Keratinocyte (primary cell): ENCODE data around the gene RFTN1. TPM values are rescaled to one million over a fixed set of nuclear protein-coding genes. Genes with fewer than 3 reads are reported as not detected.

ENCODE experiments used
- DNase-seq: peaks from one replicate; pipeline ENCODE4 v3.0.0-alpha.2; 2011; ENCODE audit warnings: low read depth, missing footprints, low spot score
- FAIRE-seq: peaks from 2 replicates; lab custom pipeline; 2011; peaks lifted over from hg19 to GRCh38; lab: Jason Lieb, UNC
- H2AFZ ChIP-seq: 2 replicates; pipeline ENCODE4 v1.6.0; 2012; ENCODE audit warnings: low read length, control low read depth, inconsistent platforms; ENCODE audit not compliant: control insufficient read depth
- H3K27ac ChIP-seq: 2 replicates; pipeline ENCODE4 v1.5.1; 2011; ENCODE audit warnings: low read length; ENCODE audit not compliant: control insufficient read depth, insufficient read depth
- H3K27me3 ChIP-seq: 3 replicates; pipeline ENCODE4 v1.6.0; 2011; ENCODE audit warnings: low read length; ENCODE audit not compliant: control insufficient read depth, insufficient read depth; ENCODE audit errors: extremely low read depth
- H3K36me3 ChIP-seq, 2 experiments: 2 replicates in 1 of 2; 3 replicates in 1 of 2; pipeline ENCODE4 v1.5.1; 2011; ENCODE audit warnings: low read length in 2 of 2, mild to moderate bottlenecking in 1 of 2; ENCODE audit not compliant: control insufficient read depth in 2 of 2, insufficient read depth in 2 of 2; ENCODE audit errors: extremely low read depth in 1 of 2
- H3K4me1 ChIP-seq: 3 replicates; pipeline ENCODE4 v1.5.1; 2011; ENCODE audit warnings: low read length; ENCODE audit not compliant: control insufficient read depth, insufficient read depth; ENCODE audit errors: extremely low read depth
- H3K4me2 ChIP-seq: 3 replicates; pipeline ENCODE4 v1.6.0; 2011; ENCODE audit warnings: low read depth, low read length; ENCODE audit not compliant: control insufficient read depth, insufficient read depth; ENCODE audit errors: extremely low read depth
- H3K4me3 ChIP-seq, 3 experiments: fragments of 200-600 bp in 1 of 3; sonication (generic) in 1 of 3; 2 replicates in 2 of 3; 3 replicates in 1 of 3; pipeline ENCODE4 v1.5.1; 2011 to 2016; ENCODE audit warnings: low read length in 3 of 3, mild to moderate bottlenecking in 3 of 3, control low read depth in 2 of 3, inconsistent platforms in 1 of 3, low read depth in 1 of 3, mixed read lengths in 1 of 3, mixed run types in 1 of 3, moderate library complexity in 1 of 3; ENCODE audit not compliant: control insufficient read depth in 2 of 3, insufficient read depth in 2 of 3; ENCODE audit errors: extremely low read depth in 1 of 3
- H3K79me2 ChIP-seq: 2 replicates; pipeline ENCODE4 v1.6.0; 2012; ENCODE audit warnings: low read length; ENCODE audit not compliant: control insufficient read depth, insufficient read depth
- H3K9ac ChIP-seq: 3 replicates; pipeline ENCODE4 v1.6.0; 2011; ENCODE audit warnings: low read length; ENCODE audit not compliant: control insufficient read depth, insufficient read depth; ENCODE audit errors: extremely low read depth
- H3K9me1 ChIP-seq: 3 replicates; pipeline ENCODE4 v1.6.0; 2011; ENCODE audit warnings: low read length; ENCODE audit not compliant: control insufficient read depth, insufficient read depth; ENCODE audit errors: extremely low read depth
- H3K9me3 ChIP-seq: 2 replicates; pipeline ENCODE4 v1.5.1; 2012; ENCODE audit warnings: low read depth, low read length; ENCODE audit not compliant: control insufficient read depth
- H4K20me1 ChIP-seq: 3 replicates; pipeline ENCODE4 v1.6.0; 2011; ENCODE audit warnings: low read length; ENCODE audit not compliant: control insufficient read depth, insufficient read depth; ENCODE audit errors: extremely low read depth
- EZH2 ChIP-seq: IDR thresholded peaks from one replicate; pipeline ENCODE4 v1.6.1; 2012; ENCODE audit warnings: inconsistent platforms, mild to moderate bottlenecking, low read length, moderate library complexity
- dilution Hi-C: fragments of 300-500 bp; cut with MboI; formaldehyde crosslinking; loops from one replicate; pipeline ENCODE4 v1.7.0; 2020; ENCODE audit warnings: low sequenced_read_pairs; ENCODE audit not compliant: extremely low pct_ligation_motif_present
- polyA plus RNA-seq, 5 experiments: library from polyadenylated mRNA; depleted of rRNA in 3 of 5; stranded (reverse) in 3 of 5; stranded (forward) in 1 of 5; unstranded in 1 of 5; fragments of >200 nt; gene quantifications; 1 replicate in 1 of 5; 2 replicates in 3 of 5; 3 replicates in 1 of 5; pipeline versions ENCODE4 v1.2.1 to v1.2.3, GENCODE V29; 2011 to 2012; ENCODE audit warnings: missing spikeins in 2 of 5, low read depth in 1 of 5, low replicate concordance in 1 of 5
- TF ChIP-seq, protein P1 (sequence below), 3 experiments: IDR thresholded peaks in 1 of 3; conservative IDR thresholded peaks in 1 of 3; optimal IDR thresholded peaks in 1 of 3; 2 replicates in 2 of 3; 3 replicates in 1 of 3; pipeline versions ENCODE3 to v1.5.1; 2011; ENCODE audit warnings: low read length in 3 of 3, mild to moderate bottlenecking in 3 of 3, moderate library complexity in 2 of 3, control low read depth in 1 of 3, inconsistent platforms in 1 of 3; ENCODE audit not compliant: insufficient read depth in 2 of 3; ENCODE audit errors: extremely low read depth in 1 of 3

Gene RFTN1
- polyA plus RNA-seq, 1 donor (not counting 4 experiments of a cell fraction or from before 2014, with no cell fraction given), result 18.0 TPM

DNA sequence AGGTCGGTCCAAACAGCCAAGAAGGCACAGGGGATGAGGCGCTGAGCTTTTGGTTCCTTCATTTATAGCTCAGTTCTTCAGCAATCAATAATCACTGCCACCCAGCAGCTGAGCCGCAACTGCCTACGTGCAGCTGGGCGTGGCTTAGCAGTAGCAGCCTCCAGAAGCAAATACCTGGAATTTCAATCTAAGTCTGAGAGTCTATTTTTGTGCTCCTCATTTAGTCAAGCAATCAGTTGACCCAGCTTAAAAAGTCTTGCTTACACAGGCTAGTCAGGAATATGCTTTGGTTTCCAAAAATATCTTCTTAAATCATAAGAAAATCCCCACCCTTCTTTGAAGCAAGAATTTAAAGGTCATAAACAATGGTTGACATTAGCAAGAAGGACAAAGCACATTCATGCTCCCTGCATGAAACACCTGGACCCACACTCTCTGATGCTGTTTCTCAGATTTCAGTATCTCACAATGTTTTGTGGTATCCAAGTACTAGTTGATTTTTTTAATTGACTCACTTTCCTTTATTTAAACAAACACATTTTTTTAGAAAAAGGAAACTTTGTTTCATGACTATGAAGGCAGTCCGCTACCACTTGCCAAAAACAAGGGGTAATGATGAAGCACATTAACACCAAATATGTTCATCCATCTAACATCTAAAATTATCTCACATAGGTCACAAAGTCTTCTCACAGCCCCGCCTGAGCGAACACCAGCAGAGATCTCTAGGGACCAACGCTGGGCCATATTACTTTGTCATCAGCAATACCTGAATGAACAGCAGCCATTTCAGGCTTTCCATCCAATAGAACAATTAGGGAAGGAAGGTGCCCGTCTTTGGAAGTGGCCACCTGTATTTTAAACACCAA lies 142.4 kb downstream of the RFTN1 start:
- no peaks in the 10 kb centered on the region for H3K9me3 ChIP-seq
- H3K36me3 ChIP-seq, result peaks cover 1 to 2% of the 10 kb centered on the region in 2 experiments
- no peaks in the 10 kb centered on the region for H3K9me1 ChIP-seq
- no peaks in the 10 kb centered on the region for H3K27me3 ChIP-seq
- no peaks in the 10 kb centered on the region for H4K20me1 ChIP-seq
- no peak overlapping the region for H3K4me2 ChIP-seq
- no peak for FAIRE-seq
- H2AFZ ChIP-seq, result no peak overlapping the region
- H3K79me2 ChIP-seq, result no peaks in the 10 kb centered on the region
- dilution Hi-C loops, result no loop called here
- H3K4me1 ChIP-seq, result peaks cover 35% of the 10 kb centered on the region
- no peak for DNase-seq
- H3K9ac ChIP-seq, result no peak overlapping the region
- no peak overlapping the region for H3K4me3 ChIP-seq
- H3K27ac ChIP-seq, result peak overlapping the region; percentile 9
- TF ChIP-seq EZH2, result no peak
- TF ChIP-seq, protein P1, sequence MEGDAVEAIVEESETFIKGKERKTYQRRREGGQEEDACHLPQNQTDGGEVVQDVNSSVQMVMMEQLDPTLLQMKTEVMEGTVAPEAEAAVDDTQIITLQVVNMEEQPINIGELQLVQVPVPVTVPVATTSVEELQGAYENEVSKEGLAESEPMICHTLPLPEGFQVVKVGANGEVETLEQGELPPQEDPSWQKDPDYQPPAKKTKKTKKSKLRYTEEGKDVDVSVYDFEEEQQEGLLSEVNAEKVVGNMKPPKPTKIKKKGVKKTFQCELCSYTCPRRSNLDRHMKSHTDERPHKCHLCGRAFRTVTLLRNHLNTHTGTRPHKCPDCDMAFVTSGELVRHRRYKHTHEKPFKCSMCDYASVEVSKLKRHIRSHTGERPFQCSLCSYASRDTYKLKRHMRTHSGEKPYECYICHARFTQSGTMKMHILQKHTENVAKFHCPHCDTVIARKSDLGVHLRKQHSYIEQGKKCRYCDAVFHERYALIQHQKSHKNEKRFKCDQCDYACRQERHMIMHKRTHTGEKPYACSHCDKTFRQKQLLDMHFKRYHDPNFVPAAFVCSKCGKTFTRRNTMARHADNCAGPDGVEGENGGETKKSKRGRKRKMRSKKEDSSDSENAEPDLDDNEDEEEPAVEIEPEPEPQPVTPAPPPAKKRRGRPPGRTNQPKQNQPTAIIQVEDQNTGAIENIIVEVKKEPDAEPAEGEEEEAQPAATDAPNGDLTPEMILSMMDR (optimal IDR thresholded peaks at IDR 0.05 in 1 of 3, IDR thresholded peaks at IDR 0.05 in 1 of 3, conservative IDR thresholded peaks at IDR 0.05 in 1 of 3; ENCODE audit: extremely low read depth in 1 of 3, insufficient read depth in 2 of 3, low read length in 3 of 3), result no peak

DNA sequence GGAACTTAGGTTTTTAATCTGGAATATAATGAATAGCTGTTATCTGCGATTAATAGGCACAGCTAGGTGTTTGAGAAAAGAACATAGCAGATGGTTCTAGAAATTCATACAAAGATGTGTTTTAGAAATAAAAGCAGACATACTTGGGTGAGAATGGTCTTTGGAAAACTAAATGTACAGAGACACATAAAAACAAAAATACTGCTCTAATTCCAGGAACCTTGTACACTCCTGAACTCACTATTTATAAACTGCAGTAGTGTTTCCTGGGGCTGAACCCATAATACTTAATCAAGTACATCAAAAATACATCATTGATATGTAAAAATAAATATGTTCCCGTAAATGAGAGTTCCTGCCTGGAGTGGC lies 143.0 kb downstream of the RFTN1 start:
- DNase-seq, result no peak
- H3K4me3 ChIP-seq, result no peak overlapping the region
- peaks cover 0 to 4% of the 10 kb centered on the region in 2 experiments for H3K36me3 ChIP-seq
- H3K4me1 ChIP-seq, result peaks cover 35% of the 10 kb centered on the region
- H3K27me3 ChIP-seq, result no peaks in the 10 kb centered on the region
- H3K9me3 ChIP-seq, result no peaks in the 10 kb centered on the region
- H4K20me1 ChIP-seq, result no peaks in the 10 kb centered on the region
- no peaks in the 10 kb centered on the region for H3K9me1 ChIP-seq
- TF ChIP-seq, protein P1 (optimal IDR thresholded peaks at IDR 0.05 in 1 of 3, IDR thresholded peaks at IDR 0.05 in 1 of 3, conservative IDR thresholded peaks at IDR 0.05 in 1 of 3; ENCODE audit: extremely low read depth in 1 of 3, insufficient read depth in 2 of 3, low read length in 3 of 3), result no peak
- TF ChIP-seq EZH2, result no peak
- dilution Hi-C loops, result no loop called here
- no peaks in the 10 kb centered on the region for H3K79me2 ChIP-seq
- no peak overlapping the region for H2AFZ ChIP-seq
- FAIRE-seq, result no peak
- H3K9ac ChIP-seq, result no peak overlapping the region
- H3K27ac ChIP-seq, result peak overlapping the region; percentile 75
- H3K4me2 ChIP-seq, result no peak overlapping the region
